Activated naive CD8-positive, alpha-beta T cell treated with anti-CD3 and anti-CD28 coated beads, Interleukin-2, amount 50 U/mL, for 16 hours (primary cell): ENCODE results near the gene TRIP6.

Source experiments
- DNase-seq: peaks from one replicate; pipeline ENCODE4 v3.0.0-alpha.2; 2020; ENCODE audit warnings: low read depth, low spot score

TRIP6 gene

GRCh38 chr7:100867040-100867775 lies at the start of gene TRIP6:
Gene TRIP6 (plus strand): TSS chr7:100867387. CDS start chr7:100867498, 111 bp downstream.
- DNase-seq = peak; percentile 40

- DNase-seq = no peak
Measured at GRCh38 chr7:100818366-100818765, 48.8 kb upstream of the TRIP6 start.

GRCh38 chr7:100818825-100819224 lies 48.4 kb upstream of the TRIP6 start:
- DNase-seq = no peak

- no peak for DNase-seq
Measured at GRCh38 chr7:100819586-100819985, 47.6 kb upstream of the TRIP6 start.

- DNase-seq = no peak
Measured at GRCh38 chr7:100822236-100823139, 44.7 kb upstream of the TRIP6 start.

GRCh38 chr7:100823140-100823525 lies 44.1 kb upstream of the TRIP6 start:
- DNase-seq = no peak

GRCh38 chr7:100823534-100823933 lies 43.7 kb upstream of the TRIP6 start:
- DNase-seq = no peak

GRCh38 chr7:100824499-100825214 lies 42.5 kb upstream of the TRIP6 start:
- no peak for DNase-seq

- no peak for DNase-seq
Measured at GRCh38 chr7:100825215-100825671, 41.9 kb upstream of the TRIP6 start.

- no peak for DNase-seq
Measured at GRCh38 chr7:100825751-100826513, 41.3 kb upstream of the TRIP6 start.

GRCh38 chr7:100826514-100827329 lies 40.5 kb upstream of the TRIP6 start:
- DNase-seq = no peak

GRCh38 chr7:100827330-100828226 lies 39.6 kb upstream of the TRIP6 start, which contains the start of gene EPHB4:
Gene EPHB4 (minus strand): TSS chr7:100827523. CDS start chr7:100827030, 493 bp downstream.
- DNase-seq = no peak

- no peak for DNase-seq
Measured at GRCh38 chr7:100829150-100829716, 38.0 kb upstream of the TRIP6 start.

- DNase-seq = no peak
Measured at GRCh38 chr7:100830396-100830795, 36.8 kb upstream of the TRIP6 start.

- no peak for DNase-seq
Measured at GRCh38 chr7:100832281-100832633, 34.9 kb upstream of the TRIP6 start.

GRCh38 chr7:100835903-100836811 lies 31.0 kb upstream of the TRIP6 start:
- DNase-seq = no peak

GRCh38 chr7:100836812-100837098 lies 30.4 kb upstream of the TRIP6 start:
- DNase-seq = no peak
